D721Med (cell line): ENCODE measurements around the gene RACK1.

ENCODE experiments used
- DNase-seq: peaks from one replicate; pipeline ENCODE4 v3.0.0; 2011; ENCODE audit warnings: low spot score; ENCODE audit not compliant: insufficient read length
- FAIRE-seq: peaks from 2 replicates; lab custom pipeline; 2011; peaks lifted over from hg19 to GRCh38; lab: Jason Lieb, UNC
- CTCF ChIP-seq: IDR thresholded peaks from 2 replicates; pipeline ENCODE4 v1.5.1; 2012; ENCODE audit warnings: mild to moderate bottlenecking, control low read depth; ENCODE audit not compliant: insufficient read depth; ENCODE audit errors: missing control alignments

Gene RACK1

GRCh38 chr5:181189962-181190710, 53.6 kb downstream of the RACK1 start:
- DNase-seq (no peak), FAIRE-seq (no peak)
- no peak for TF ChIP-seq CTCF

- FAIRE-seq: no peak
- no peak for TF ChIP-seq CTCF
- no peak for DNase-seq
Observed at GRCh38 chr5:181189363-181189961, 54.2 kb downstream of the RACK1 start.

GRCh38 chr5:181188700-181189362, 54.9 kb downstream of the RACK1 start:
- FAIRE-seq: no peak
- DNase-seq: no peak
- no peak for TF ChIP-seq CTCF

- TF ChIP-seq CTCF: no peak
- no peak for DNase-seq
- FAIRE-seq: no peak
Observed at GRCh38 chr5:181187500-181188213, 56.0 kb downstream of the RACK1 start.

- FAIRE-seq: no peak
- no peak for TF ChIP-seq CTCF
- no peak for DNase-seq
Observed at GRCh38 chr5:181186986-181187499, 56.7 kb downstream of the RACK1 start.
